GM12874 (cell line): ENCODE data around the gene RBM24.

Experiments used
- TF ChIP-seq, protein P1 (sequence below): IDR thresholded peaks from 2 replicates; pipeline ENCODE4 v1.5.1; 2011; ENCODE audit warnings: low read depth, mild to moderate bottlenecking, control low read depth, low read length, moderate library complexity; ENCODE audit not compliant: insufficient read depth

RBM24 gene

GRCh38 chr6:17251953-17252352, 29.2 kb upstream of the RBM24 start:
- TF ChIP-seq, protein P1, sequence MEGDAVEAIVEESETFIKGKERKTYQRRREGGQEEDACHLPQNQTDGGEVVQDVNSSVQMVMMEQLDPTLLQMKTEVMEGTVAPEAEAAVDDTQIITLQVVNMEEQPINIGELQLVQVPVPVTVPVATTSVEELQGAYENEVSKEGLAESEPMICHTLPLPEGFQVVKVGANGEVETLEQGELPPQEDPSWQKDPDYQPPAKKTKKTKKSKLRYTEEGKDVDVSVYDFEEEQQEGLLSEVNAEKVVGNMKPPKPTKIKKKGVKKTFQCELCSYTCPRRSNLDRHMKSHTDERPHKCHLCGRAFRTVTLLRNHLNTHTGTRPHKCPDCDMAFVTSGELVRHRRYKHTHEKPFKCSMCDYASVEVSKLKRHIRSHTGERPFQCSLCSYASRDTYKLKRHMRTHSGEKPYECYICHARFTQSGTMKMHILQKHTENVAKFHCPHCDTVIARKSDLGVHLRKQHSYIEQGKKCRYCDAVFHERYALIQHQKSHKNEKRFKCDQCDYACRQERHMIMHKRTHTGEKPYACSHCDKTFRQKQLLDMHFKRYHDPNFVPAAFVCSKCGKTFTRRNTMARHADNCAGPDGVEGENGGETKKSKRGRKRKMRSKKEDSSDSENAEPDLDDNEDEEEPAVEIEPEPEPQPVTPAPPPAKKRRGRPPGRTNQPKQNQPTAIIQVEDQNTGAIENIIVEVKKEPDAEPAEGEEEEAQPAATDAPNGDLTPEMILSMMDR = no peak

GRCh38 chr6:17258749-17259148, 22.4 kb upstream of the RBM24 start:
- TF ChIP-seq, protein P1 = no peak

GRCh38 chr6:17265570-17265969, 15.6 kb upstream of the RBM24 start:
- TF ChIP-seq, protein P1 = no peak

DNA sequence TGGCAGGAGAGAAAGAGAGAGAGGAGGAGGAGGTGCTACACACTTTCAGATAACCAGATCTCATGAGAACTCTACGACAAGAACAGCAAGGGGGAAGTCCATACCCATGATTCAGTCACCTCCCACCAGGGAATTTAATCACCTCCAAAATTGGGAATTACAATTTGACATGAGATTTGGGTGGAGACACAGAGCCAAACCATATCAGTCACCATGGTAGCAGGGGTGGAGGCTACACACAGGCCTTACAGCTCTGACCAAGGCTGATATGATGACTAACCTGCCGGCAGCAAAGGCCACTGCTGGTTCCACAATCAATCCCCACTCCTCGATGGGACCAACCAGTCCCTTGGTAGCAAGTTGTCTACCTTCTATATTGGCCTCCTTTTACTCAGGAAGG, 13.6 kb upstream of the RBM24 start:
- TF ChIP-seq, protein P1 = no peak

DNA sequence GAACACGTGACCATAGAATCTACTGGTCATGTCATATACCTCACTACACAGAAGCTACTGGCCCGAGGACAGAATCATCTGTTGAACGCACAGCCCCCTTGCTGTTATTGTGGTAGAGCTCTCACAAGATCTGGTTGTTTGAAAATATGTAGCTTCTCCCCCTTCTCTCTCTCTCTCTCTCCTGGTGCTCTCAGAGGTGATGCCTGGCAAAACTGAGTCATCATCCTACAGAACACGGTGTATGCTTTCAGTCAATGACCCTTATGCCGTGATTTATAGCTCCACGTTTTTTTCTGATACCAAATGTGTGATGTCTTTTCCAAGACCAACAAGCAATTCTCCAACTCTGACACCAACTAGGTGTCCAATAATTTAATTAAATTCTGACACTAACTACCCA, 13.0 kb upstream of the RBM24 start:
- TF ChIP-seq, protein P1 = no peak

- TF ChIP-seq, protein P1 = no peak
Measured at GRCh38 chr6:17269840-17270239, 11.3 kb upstream of the RBM24 start.

GRCh38 chr6:17271628-17272027, 9.5 kb upstream of the RBM24 start:
- TF ChIP-seq, protein P1 = no peak

GRCh38 chr6:17276766-17277165, 4.4 kb upstream of the RBM24 start:
- TF ChIP-seq, protein P1 = no peak
